ENCODE results near the gene CSPG4.
"Not testable (repeated sequence)": the region's sequence is repeated elsewhere in the genome, so short reads cannot be mapped to it uniquely, and the experiment has no call there.

The CSPG4 gene

DNA sequence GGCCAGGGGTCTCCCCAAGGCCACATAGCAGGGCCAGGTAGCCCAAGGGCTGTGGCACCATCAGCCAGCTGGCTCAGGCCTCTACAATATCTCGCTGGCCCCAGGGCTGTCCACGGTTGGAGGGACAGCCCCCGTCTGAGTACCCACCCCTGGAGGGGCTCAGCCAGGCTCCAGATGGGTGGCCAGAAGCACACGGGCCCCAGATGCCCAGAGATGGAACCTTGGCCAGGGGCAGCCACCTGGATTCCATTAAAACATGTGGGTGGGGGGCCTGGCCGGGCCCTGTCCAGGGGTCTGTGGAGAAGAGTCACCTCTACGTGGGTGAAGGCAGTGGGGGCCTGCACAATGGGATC lies 8.4 kb downstream of the CSPG4 start:
- DNase-seq, result no peak

DNA sequence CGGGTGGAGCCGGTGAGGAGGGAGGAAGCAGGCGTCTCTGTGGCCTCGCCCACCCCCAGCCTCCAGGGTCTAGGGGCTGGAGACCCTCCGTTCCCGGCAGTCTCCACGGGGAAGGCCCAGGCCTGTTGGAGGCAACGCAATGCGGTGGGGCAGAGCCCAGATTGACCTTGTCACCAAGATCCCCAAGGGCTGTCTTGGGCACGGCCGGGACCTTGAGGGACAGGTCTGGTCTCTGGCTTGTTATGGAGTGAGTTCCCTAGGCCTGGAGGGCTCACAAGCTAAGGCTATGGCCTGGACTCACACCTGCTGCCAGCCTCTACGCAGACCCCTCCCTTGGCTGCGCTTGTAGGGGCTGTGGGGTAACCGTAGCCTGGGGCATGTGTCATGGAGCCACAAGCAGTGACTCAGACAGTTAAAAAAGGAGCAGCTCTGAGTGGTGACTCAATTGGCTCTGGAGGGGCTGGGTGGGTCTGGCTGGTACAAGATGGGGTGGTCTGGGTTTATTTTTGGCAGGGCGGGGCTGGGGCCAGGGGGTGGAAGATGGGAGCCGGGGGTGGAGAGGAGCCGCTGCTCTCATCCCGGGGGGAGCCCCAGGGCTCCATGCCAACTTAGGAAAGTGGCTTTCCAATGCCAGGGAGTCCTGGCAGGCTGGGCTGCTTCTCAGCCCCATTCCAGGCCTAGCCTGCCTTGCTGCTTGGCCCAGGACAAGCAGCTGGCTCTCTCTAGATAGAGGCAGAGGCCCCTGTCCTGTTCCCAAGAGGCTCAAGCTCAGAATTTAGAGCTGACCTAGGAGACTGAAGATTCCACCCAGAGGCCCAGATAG lies 9.0 kb downstream of the CSPG4 start:
- DNase-seq, result not testable (repeated sequence)

DNA sequence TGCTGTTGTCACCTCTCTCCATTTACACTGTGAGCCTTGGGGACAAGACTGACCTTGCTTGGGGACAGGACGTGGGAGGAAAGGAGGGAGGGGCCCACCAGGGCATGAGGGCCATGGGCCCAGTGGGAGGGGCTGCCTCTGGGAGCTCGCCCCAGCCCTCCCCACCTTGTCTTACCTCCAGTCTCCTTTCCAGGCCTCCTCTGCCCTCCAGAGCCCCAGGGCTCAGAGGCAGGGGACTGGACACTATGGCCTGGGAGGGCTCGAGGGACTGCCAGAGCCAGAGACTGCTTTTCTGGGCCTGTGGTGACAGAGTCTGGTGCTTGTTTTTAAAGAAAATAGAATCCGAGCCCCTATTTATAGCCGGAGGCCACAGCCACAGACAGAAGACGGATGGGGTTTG lies 10.2 kb downstream of the CSPG4 start:
- no peak for DNase-seq

DNA sequence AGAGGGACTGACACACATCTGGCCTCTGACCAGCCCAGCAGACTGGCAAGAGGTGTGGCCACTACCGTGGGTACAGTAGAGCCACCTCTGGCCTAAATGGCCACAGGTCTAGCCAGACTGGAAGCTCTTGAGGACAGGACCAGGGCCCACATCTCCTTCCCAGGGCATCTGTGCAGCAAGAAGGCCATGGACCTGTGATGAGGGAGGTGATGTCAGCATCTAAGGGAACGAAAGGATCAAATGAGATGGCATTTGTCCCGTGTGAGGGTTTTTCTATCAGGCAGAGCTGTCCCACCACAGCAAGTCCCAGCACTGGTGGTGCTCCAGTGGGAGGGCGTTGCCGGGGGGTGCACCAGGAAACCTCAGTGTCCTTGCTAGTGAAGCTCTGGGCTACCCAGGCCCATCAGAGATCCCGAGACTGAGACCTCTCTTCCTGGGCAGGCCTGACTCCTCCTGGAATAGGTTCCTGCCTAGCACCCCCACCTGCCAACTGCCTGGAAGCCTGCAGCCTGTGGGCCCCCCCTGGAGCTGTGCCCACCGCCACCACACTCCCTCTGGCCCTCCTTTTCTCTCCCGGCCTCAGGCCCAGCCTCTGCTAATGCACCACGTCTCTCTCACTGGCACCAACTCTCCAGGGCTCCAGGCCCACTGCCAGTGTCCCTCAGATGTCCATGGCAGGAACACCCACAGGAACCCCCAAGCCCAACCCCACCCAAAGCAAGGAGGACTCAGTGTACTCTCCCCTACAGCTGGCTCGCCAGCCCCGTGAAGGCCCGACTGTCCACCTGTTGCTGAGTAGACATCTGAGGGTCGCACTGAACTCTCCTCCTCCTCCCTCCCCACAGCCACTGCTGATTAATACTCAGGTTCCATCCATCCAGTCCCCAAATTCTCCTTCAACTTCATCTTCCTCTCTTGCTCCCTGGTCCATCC lies 11.3 kb downstream of the CSPG4 start:
- DNase-seq, result not testable (repeated sequence)

DNA sequence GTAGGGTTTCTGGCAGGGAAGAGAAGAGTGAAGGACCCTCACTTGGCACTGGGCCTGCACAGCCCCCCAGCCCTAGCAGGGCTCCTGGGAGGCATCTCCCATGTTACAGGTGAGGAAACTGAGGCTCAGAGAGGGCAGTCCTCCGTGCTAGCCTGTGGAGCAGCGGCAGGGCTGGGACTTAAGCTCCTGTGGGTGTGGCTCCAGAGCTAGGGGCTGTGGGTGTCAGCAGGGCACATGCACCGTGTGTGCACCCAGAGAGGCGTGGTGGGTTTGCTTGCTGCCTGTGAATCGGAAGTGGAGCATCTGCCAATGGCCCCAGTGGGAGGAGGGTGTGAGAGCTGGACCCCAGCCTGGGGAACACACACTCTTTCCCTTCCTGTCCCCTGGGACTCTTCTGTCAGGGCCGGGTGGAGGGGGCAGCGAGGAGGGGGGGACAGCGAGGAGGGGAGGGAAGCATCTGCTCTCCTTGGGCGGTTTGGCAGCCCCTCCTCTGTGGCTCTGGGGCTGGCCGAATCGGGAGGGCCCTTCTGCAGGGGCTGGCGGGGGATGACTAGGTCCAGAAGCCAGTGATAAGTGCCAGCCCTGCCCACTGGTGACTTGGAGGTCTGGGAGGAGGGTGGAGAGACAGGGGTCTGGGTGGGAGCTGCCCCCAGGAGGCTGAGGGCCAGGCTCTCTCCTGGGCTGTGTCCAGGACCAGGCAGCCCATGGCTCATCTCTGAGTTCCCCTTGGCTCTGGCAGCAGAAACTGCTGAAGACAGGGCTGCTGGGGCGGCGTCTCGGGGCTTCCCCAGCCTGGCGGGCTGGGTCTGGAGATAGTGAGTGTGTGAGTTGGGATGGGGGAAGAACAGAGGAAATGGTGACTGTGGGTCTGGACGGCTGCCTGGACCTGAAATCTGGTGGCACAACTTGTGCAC lies 12.4 kb downstream of the CSPG4 start:
- not testable (repeated sequence) for DNase-seq

DNA sequence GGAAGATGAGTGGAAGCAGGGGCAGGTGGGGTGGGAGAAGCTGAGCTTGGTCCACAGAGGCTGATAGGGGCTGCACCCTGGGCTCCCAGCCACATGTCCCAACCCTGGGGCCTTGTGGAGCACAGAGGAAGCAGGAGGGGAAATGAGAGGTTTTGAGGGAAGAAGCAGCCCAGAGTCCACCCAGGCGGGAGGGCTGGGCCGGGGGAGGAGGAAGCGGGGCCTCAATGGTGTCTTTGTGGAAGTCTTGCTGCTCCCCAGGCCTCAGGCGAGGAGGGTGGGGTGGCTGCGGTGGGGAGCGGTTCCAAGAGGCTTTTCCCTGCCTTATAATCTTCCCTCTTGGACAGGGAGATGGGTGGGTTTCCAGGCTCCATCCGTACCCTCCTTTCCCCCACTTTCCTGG lies 13.1 kb downstream of the CSPG4 start:
- DNase-seq, result not testable (repeated sequence)

DNA sequence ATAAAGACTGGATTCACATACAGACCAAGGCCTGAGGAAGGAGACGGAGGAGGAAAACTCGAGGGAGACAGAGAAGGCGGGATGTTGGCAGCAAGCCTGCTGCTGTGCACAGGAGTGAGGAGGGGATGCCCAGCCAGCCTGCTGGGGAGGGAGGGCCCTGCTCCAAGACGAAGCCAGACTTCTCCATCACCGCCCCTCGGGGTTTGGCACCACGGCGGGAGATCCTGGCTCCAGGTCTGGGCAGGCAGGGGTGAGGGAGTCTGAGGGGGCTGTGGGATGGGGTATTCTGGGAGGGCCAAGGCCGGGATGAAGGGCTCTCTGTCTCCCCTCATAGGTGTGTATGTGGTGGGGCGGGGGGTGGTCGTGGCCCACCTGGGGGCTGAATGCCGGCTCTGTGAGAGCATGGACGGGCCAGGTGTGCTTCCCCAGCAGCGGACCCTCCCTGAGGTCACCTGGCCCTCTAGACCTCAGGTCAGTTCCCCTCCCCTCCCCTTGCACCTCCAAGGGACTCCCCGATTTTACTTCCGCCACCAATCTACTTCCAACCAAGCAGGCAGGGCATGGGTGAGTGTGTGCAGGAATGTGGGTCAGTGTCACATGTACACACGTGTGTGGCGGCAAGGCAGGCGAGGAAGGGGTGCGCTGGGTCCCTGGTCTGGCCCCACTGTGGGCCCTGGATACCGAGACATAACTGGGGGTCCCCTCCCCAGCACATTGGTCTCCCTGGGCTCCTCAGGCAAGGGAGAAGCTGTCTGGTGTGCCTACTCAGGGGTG lies 14.5 kb downstream of the CSPG4 start:
- DNase-seq, result not testable (repeated sequence)

DNA sequence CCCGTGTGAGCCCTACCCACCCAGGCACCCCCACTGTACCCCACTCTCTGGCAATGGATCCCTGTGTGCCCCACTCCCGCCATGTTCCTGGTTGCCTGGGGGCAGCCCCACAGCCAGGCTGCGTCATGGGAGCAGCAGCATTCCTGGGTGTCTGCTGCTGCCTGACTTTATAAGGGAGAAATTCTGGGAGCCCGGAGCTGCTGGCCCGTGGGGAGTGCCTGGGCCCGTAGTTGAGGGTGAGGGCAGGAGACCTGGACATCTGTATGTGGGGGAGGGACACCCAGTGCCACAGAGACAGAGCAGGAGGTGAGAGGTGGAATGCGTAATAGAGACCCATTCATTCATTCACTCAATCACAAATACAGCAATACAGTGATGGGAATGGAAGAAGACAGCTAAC lies 15.1 kb downstream of the CSPG4 start:
- no peak for DNase-seq

DNA sequence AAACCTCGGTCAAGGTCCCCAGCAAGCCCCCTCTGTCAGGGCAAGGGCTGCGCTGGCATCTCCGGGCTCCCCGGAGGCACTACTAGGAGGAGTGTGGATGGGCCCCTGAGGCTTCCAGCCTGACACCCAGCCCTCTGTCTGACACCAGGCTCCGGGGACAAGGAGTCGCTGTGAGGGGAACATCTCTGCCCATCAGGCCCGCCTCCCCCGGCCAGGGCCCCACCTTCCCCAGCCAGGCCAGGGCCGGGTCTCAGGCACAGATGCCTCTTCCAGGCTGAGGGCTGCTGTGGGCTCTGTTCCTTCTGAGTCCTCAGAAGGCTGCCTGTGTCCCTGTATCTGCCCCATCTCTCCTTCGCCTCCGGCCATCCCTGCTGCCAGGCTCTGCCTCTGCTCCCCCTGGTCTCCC lies 15.8 kb downstream of the CSPG4 start:
- no peak for DNase-seq

DNA sequence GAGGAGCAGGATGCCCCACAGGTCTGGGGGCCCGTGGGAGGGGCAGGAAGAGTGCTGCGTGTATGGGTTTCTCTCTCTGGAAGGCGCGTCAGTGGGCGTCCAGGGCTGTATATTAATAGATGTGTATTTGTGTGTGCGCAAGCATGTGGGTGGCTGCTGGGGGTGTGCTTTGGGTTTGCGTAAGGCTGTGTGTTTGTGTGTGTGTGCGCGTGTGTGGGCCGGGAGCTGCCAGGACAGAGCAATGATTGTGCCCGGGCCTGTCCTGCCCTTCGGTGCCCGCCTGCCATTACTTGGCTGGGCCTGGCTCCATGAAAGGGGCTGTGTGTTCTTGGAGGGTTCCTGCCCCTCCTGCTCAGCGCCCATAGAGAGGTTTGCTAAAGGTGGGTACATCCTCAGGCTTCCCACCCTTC lies 16.3 kb downstream of the CSPG4 start:
- DNase-seq, result no peak

DNA sequence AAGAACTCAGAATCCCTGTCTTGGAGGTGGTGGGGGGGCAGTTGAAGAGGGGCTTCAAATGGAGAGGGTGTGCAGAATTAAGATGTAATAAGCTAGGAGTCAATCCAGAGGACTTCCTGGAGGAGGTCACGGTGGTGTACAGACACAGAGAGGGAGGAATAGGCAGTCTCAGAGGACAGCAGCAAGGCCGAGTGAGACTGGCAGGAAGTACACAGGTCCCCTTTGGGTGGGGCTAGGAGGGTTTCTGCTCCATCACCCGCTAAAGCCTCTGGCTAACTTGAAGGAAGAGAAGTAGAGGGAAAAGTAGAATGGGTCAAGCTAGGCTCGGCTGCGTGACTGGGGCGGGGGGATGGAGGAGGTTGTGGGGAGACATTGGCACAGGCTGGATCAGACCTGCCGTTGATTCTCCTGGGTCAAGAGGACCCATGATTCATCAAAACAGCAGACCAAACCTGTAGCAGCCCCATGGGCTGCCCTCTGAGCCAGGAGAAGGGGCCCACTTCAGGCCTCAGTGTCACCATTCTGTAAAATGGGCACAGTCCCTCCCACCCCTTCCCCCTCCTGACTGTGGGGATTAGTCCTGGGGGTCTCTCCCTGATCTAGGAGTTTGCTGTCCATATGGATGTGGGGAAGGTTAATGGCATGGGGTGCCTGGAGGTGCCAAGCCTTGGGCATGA lies 16.9 kb downstream of the CSPG4 start:
- no peak for DNase-seq

DNA sequence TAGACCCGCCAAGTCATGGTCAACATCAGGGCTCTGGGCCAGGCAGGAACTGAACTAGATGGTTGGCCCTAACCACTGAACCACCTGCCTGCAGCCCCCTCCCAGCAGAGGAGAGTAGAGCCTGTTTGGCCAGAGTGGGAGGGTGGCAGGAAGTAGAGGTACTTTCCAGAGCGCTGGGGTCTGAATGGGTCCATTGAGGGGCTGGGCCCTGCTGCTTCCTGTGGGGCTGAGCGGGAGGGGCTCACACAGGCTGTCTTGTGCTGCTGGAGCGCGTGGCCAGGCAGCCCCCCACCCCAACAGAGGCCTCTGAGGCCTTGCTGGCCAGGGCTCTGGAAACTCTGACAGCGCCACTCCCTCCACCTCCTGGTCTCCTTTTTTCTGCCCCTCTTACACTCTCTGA lies 17.4 kb downstream of the CSPG4 start:
- peak; percentile 46 for DNase-seq

DNA sequence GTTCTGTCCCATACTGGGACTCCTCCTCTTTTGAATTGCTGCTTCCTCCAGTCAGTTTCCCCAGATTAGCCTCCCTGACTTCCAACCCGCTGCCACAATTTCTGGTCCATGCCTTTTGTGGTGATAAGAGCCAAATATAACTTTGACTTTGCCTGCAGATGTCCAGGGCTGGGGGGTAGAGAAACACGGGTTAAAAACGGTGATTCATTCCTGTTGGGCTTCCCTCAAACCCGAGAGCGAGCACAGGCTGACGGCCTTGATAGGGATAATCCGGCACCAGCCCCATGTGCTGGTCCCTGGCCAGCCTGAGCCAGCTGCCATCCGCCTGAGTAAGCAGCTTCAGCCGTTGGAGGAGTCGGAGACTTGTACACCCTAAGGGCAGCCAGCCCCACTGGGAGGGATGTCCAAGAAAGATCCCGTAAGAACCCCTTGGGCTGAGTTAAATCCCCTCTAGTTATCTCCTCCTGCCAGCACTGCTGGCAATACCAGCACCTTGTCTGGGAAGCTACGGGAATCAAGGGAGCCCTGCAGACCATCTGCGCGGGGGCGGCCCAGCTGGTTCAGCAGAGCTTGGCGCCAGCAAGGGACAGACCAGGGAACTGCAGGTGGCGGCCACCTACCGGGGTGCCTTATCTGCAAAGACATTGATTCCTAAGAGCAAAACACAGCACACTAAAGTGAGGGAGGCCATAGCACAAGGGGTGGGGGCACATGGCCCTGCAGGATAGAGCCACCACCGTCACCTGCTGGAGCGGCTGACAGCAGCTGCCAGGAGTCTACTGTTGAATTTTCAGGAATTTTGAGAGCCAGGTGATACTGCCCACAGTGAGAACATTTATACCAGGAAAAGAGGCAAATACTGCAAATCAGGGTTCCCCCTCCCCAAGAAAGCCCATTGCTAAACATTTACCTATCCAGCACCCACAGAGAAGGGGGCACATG lies 18.1 kb downstream of the CSPG4 start:
- peak; percentile 88 for DNase-seq

DNA sequence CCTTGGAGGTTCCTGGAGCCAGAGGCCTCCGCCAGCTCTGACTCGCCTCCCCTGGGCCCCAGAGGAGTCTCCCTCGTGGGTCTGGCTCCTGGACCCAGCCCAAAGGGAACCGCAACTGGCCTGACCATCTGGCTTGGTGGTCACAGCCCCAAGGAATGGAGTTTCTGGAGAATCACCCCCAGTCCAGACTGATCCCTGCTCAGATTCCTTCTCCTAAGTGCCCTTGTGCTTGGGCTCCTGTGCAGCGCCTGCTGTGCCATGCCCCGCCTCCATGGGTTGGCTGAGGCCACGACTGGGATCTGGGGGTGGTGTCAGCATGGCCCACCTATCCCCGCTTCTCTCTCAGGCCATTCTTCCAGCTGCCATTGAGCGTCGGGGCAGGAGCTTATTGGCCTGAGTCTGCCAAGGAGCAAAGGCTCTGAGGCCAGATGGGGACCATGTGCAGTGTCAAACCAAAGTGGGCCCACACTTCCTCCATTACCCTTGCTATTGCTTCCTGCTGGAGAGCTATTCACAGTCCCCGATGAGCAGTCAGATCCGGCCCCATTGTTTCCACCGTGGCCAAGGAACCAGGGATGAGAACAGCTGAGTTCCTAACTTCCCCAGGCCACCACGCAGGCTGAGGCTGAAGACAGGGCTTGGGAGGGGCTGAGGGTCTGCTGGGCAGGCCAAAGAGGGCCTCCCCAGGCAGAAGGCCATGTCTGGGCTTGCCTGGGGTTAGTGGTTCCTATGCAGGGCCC lies 19.0 kb downstream of the CSPG4 start:
- DNase-seq, result no peak

DNA sequence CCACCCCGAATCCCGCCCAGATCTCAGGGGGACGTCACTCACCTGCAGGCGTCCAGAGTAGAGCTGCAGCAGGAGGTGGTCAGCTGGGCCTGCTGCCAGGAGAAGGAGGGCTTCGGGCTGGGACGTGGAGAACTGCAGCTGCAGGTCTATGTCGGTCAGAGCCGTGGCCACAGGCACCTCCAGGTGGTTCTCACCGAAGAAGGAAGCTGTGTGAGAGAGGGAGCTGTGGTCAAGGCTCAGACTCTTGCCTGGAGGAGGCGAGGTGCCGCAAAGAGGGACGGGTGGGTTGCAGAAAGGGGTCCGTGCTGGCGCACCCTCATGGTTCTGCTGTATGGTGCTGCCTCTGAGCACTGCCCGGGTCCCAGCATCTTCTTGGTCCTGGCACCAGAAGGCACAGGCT lies 19.6 kb downstream of the CSPG4 start:
- DNase-seq, result not testable (repeated sequence)

DNA sequence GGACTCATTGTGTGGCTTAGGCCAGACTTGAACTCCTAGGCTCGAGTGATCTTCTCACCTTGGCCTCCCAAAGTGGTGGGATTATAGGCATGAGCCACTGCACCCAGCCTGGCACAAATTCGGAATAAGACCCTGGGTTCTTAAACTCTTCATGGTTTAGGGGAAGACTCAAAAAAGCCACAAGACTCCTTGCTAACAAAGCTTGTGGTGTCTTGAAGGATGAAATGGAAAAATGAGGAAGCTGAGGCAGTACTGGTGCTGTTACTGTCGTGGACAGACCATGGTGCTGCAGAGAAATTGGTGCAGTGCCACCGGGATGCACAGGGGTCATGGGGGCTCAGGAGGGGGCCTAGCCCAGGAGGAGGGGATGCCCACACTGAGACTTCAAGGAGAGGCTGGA lies 20.3 kb downstream of the CSPG4 start:
- not testable (repeated sequence) for DNase-seq

DNA sequence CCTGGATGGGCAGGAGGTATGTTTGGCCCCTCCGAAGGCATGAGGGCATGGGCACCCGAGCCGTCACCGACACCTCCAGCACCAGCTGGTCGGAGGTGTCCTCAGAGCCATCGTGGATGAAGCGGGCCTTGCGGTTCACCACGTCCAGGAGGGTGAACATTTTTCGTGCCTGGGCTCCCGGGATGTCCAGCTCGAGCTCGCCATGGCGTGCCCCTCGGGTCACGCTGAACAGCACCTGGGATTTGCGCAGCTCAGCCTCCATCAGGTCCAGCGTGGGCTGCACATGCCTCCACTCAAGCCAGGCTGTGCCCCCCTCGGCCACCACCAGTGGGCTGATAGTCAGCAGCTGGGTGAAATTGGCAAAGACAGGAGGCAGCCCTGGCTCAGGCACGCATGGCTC lies 23.2 kb downstream of the CSPG4 start:
- DNase-seq, result not testable (repeated sequence)

DNA sequence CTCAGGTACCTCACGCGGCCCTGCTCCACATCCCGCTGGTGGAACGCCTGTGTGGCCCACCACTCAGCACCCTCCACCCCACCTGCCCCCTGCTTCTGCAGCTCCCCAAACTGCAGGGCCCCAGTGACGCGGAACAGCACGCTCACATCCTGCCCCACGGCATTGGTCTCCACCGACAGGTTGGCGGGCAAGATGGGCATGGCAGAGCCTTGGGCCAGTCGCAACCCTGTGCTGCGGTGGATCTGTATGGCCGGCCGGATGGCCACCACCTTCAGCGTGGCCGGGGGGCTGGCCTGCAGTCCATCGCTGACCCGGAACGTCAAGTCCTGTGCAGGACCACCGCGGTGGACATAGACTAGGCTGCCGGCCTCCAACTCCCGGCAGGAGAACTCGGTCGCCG lies 23.8 kb downstream of the CSPG4 start:
- no peak for DNase-seq

DNA sequence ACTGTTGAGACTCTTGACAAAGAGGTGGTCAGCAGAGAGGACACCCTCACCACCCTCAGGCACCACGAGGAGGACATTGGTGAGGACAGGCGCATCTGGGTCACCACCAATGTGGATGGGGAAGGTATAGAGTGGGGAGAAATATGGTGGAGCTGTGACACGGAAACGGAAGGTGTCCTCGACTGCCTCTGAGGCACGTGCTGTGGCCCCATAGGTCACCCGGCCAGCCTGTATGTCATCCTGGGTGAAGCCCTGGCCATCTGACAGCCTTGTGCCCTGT lies 24.4 kb downstream of the CSPG4 start:
- no peak for DNase-seq
